ENCODE results near the gene TRAK2.

Gene TRAK2

DNA sequence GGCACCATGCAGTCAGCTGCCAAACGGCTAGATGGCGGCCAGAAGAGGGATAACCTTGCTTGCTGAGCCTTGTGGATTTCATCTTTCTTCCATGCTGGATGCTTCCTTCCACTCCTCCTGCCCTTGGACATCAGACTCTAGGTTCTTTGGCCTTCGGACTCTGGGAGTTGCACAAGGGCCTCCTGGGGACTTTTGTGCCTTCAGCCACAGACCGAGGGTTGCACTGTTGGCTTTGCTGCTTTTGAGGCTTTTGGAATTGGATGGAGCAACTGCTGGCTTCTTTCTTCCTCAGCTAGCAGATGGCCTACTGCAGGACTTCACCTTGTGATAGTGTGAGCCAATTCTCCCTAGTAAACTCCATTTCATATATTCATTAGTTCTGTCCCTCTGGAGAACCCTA is 31.3 kb upstream of the TRAK2 start:
- TF ChIP-seq, protein P1, sequence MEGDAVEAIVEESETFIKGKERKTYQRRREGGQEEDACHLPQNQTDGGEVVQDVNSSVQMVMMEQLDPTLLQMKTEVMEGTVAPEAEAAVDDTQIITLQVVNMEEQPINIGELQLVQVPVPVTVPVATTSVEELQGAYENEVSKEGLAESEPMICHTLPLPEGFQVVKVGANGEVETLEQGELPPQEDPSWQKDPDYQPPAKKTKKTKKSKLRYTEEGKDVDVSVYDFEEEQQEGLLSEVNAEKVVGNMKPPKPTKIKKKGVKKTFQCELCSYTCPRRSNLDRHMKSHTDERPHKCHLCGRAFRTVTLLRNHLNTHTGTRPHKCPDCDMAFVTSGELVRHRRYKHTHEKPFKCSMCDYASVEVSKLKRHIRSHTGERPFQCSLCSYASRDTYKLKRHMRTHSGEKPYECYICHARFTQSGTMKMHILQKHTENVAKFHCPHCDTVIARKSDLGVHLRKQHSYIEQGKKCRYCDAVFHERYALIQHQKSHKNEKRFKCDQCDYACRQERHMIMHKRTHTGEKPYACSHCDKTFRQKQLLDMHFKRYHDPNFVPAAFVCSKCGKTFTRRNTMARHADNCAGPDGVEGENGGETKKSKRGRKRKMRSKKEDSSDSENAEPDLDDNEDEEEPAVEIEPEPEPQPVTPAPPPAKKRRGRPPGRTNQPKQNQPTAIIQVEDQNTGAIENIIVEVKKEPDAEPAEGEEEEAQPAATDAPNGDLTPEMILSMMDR (IDR thresholded peaks at IDR 0.05; ENCODE audit: insufficient read depth, missing control alignments), result no peak
- no peak for FAIRE-seq

DNA sequence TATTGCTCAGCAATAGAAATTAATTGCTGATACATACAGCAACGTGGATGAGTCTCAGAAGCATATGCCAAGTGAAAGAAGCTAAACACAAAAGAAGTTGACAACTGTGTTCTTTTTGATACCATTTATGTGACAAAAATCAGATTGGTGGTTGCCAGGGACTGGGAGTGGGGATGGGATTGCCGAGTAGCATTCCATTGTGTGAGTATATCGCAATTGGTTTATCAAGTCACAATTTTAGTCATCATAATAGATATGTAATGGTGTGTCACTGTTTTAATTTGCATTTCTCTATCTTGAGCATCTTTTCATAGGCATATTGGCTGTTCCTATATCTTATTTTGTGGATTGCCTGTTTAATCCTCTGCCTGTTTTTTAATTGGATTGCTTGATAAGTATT is 21.2 kb upstream of the TRAK2 start:
- TF ChIP-seq, protein P1 (IDR thresholded peaks at IDR 0.05; ENCODE audit: insufficient read depth, missing control alignments), result no peak
- FAIRE-seq (no peak), DNase-seq (ENCODE audit: insufficient read length, low spot score) (no peak)

More for the DNA sequence above, 31.3 kb upstream of the TRAK2 start:
- no peak for DNase-seq (ENCODE audit: insufficient read length, low spot score)

DNA sequence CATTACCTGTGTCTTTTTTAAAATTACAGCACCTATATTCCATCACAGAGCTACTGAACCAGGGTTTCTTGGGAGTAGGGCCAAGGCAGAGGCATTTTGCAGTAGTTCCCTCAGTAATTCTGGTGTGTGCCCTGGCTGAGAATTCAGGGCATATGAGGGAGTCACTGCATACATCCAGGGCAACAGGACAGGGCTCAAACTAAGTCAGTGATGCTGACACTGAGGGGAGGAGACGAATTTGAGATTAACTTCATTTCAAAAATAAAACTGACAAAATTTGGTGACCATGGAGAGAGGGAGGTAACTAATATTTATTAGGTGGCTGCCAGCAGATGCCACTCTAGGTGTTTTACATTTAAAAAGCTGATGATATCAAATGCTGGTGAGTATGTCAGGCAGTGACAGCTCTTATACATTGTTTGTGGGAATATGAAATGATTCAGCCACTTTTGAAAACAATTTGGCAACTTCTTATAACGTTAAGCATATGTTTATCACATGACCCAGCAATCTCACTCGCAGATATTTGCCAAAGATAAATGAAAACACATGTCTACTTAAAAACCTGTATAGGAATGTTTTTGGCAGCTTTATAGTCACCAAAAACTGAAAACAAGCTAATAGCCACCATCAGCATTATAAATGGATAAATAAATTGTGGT is 20.6 kb upstream of the TRAK2 start:
- TF ChIP-seq, protein P1 (IDR thresholded peaks at IDR 0.05; ENCODE audit: insufficient read depth, missing control alignments), result no peak
- DNase-seq (ENCODE audit: insufficient read length, low spot score) (no peak), FAIRE-seq (no peak)

DNA sequence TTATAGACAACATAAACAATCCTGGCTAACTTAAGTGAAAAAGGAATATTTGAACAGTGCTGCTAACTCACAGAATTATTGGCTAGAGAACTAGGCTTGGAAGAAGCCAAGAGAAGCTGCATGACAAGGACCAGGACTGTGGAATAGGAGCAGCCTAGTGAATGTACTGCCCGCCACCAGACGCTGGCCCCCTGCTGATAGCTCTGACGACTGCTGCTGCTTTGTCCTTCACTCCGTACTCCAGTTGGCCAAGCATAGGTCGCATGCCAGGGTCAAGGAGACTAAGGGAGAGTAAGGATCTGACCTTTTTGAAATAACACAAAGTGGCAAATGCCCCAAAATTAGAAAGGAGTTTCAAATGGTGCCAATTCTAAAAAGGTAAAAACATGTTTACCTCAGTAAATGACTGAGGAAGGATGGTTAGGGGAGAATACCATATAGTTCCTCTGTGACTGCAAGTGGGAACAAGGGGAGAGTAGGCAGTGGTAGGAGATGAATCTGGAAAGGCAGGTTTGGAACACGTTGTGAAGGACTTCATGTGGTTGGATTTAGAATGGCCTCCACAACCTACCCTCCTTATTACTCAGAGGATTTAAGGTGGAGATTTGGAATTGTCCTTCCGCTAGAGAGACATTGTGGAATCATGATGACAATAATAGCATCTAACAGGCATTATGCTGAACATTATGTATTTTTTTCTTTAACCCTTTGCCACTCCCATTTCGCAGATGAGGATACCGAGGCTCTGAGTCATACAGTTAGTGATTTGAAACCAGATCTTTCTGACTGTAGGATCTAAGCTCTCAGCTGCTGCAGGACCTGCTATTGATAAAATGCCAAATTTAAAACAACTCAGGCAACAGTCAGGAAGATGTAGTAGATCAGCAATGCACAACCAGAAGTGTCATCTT is 19.8 kb upstream of the TRAK2 start:
- FAIRE-seq, result no peak
- TF ChIP-seq, protein P1 (IDR thresholded peaks at IDR 0.05; ENCODE audit: insufficient read depth, missing control alignments), result no peak
- DNase-seq (ENCODE audit: insufficient read length, low spot score), result no peak

DNA sequence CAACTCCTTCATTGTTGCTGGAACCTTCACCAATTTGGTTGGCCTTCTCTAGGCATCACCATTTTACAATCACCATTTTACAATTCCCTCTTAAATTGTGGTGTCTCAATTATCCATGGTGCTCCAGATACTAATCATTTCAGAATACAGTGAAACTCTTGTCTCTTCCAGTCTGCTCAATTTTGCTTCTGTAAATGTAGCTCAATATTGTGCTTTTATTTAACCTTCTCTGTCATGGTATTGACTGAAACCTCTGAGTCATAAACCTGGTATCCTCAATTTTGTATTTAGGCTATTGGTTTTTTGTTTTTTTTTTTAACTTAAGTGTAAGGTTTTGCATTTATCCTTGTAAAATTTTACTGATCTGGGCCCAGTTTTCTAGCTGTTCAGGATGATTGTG is 16.4 kb upstream of the TRAK2 start:
- FAIRE-seq (no peak), DNase-seq (ENCODE audit: insufficient read length, low spot score) (no peak)
- TF ChIP-seq, protein P1 (IDR thresholded peaks at IDR 0.05; ENCODE audit: insufficient read depth, missing control alignments), result no peak

DNA sequence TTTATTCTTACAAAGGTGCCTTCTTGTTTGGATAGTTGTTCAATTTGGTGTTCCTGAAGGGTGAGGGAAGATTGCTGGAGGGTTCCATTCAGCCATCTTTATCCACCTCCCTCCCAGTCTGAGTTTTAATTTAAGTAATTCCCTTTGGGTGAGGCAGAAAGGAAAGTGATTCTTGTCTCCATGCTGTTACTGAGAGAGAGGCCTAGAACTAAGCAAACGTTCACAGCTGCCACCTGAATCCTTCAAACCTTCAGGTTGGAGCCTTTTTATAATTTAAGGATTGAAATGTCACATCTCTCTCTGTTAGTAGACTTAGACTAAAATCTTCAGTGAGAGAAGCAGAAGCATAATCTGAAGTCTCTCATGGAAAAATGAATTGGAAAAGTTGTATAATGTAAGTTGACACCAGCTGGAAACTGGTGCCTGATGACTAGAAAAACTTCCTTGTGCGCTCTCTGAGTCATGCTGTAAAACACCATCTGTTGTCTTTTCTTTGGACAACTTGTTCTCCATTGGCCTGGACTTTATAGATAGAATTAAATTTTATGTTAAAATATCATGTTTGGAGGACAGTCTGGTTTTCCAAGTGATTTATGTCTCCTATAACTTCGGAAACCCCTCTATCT is 14.9 kb upstream of the TRAK2 start:
- FAIRE-seq, result no peak
- TF ChIP-seq, protein P1 (IDR thresholded peaks at IDR 0.05; ENCODE audit: insufficient read depth, missing control alignments), result no peak
- no peak for DNase-seq (ENCODE audit: insufficient read length, low spot score)

Measured in D721Med (cell line).